Keratinocyte (primary cell): ENCODE results near the gene MDFI. TPM values are rescaled to one million over a fixed set of nuclear protein-coding genes. Genes with fewer than 3 reads are reported as not detected.

ENCODE experiments used
- DNase-seq: peaks from one replicate; pipeline ENCODE4 v3.0.0-alpha.2; 2011; ENCODE audit warnings: low read depth, missing footprints, low spot score
- FAIRE-seq: peaks from 2 replicates; lab custom pipeline; 2011; peaks lifted over from hg19 to GRCh38; lab: Jason Lieb, UNC
- H2AFZ ChIP-seq: 2 replicates; pipeline ENCODE4 v1.6.0; 2012; ENCODE audit warnings: low read length, control low read depth, inconsistent platforms; ENCODE audit not compliant: control insufficient read depth
- H3K27ac ChIP-seq: 2 replicates; pipeline ENCODE4 v1.5.1; 2011; ENCODE audit warnings: low read length; ENCODE audit not compliant: control insufficient read depth, insufficient read depth
- H3K27me3 ChIP-seq: 3 replicates; pipeline ENCODE4 v1.6.0; 2011; ENCODE audit warnings: low read length; ENCODE audit not compliant: control insufficient read depth, insufficient read depth; ENCODE audit errors: extremely low read depth
- H3K36me3 ChIP-seq, 2 experiments: 2 replicates in 1 of 2; 3 replicates in 1 of 2; pipeline ENCODE4 v1.5.1; 2011; ENCODE audit warnings: low read length in 2 of 2, mild to moderate bottlenecking in 1 of 2; ENCODE audit not compliant: control insufficient read depth in 2 of 2, insufficient read depth in 2 of 2; ENCODE audit errors: extremely low read depth in 1 of 2
- H3K4me1 ChIP-seq: 3 replicates; pipeline ENCODE4 v1.5.1; 2011; ENCODE audit warnings: low read length; ENCODE audit not compliant: control insufficient read depth, insufficient read depth; ENCODE audit errors: extremely low read depth
- H3K4me2 ChIP-seq: 3 replicates; pipeline ENCODE4 v1.6.0; 2011; ENCODE audit warnings: low read depth, low read length; ENCODE audit not compliant: control insufficient read depth, insufficient read depth; ENCODE audit errors: extremely low read depth
- H3K4me3 ChIP-seq, 3 experiments: fragments of 200-600 bp in 1 of 3; sonication (generic) in 1 of 3; 2 replicates in 2 of 3; 3 replicates in 1 of 3; pipeline ENCODE4 v1.5.1; 2011 to 2016; ENCODE audit warnings: low read length in 3 of 3, mild to moderate bottlenecking in 3 of 3, control low read depth in 2 of 3, inconsistent platforms in 1 of 3, low read depth in 1 of 3, mixed read lengths in 1 of 3, mixed run types in 1 of 3, moderate library complexity in 1 of 3; ENCODE audit not compliant: control insufficient read depth in 2 of 3, insufficient read depth in 2 of 3; ENCODE audit errors: extremely low read depth in 1 of 3
- H3K79me2 ChIP-seq: 2 replicates; pipeline ENCODE4 v1.6.0; 2012; ENCODE audit warnings: low read length; ENCODE audit not compliant: control insufficient read depth, insufficient read depth
- H3K9ac ChIP-seq: 3 replicates; pipeline ENCODE4 v1.6.0; 2011; ENCODE audit warnings: low read length; ENCODE audit not compliant: control insufficient read depth, insufficient read depth; ENCODE audit errors: extremely low read depth
- H3K9me1 ChIP-seq: 3 replicates; pipeline ENCODE4 v1.6.0; 2011; ENCODE audit warnings: low read length; ENCODE audit not compliant: control insufficient read depth, insufficient read depth; ENCODE audit errors: extremely low read depth
- H3K9me3 ChIP-seq: 2 replicates; pipeline ENCODE4 v1.5.1; 2012; ENCODE audit warnings: low read depth, low read length; ENCODE audit not compliant: control insufficient read depth
- H4K20me1 ChIP-seq: 3 replicates; pipeline ENCODE4 v1.6.0; 2011; ENCODE audit warnings: low read length; ENCODE audit not compliant: control insufficient read depth, insufficient read depth; ENCODE audit errors: extremely low read depth
- CTCF ChIP-seq, 3 experiments: IDR thresholded peaks in 1 of 3; conservative IDR thresholded peaks in 1 of 3; optimal IDR thresholded peaks in 1 of 3; 2 replicates in 2 of 3; 3 replicates in 1 of 3; pipeline versions ENCODE3 to v1.5.1; 2011; ENCODE audit warnings: low read length in 3 of 3, mild to moderate bottlenecking in 3 of 3, moderate library complexity in 2 of 3, control low read depth in 1 of 3, inconsistent platforms in 1 of 3; ENCODE audit not compliant: insufficient read depth in 2 of 3; ENCODE audit errors: extremely low read depth in 1 of 3
- EZH2 ChIP-seq: IDR thresholded peaks from one replicate; pipeline ENCODE4 v1.6.1; 2012; ENCODE audit warnings: inconsistent platforms, mild to moderate bottlenecking, low read length, moderate library complexity
- dilution Hi-C: fragments of 300-500 bp; cut with MboI; formaldehyde crosslinking; loops from one replicate; pipeline ENCODE4 v1.7.0; 2020; ENCODE audit warnings: low sequenced_read_pairs; ENCODE audit not compliant: extremely low pct_ligation_motif_present
- polyA plus RNA-seq, 5 experiments: library from polyadenylated mRNA; depleted of rRNA in 3 of 5; stranded (reverse) in 3 of 5; stranded (forward) in 1 of 5; unstranded in 1 of 5; fragments of >200 nt; gene quantifications; 1 replicate in 1 of 5; 2 replicates in 3 of 5; 3 replicates in 1 of 5; pipeline versions ENCODE4 v1.2.1 to v1.2.3, GENCODE V29; 2011 to 2012; ENCODE audit warnings: missing spikeins in 2 of 5, low read depth in 1 of 5, low replicate concordance in 1 of 5

Gene MDFI
- polyA plus RNA-seq, 1 donor (not counting 4 experiments of a cell fraction or from before 2014, with no cell fraction given), result 60.1 TPM

DNA sequence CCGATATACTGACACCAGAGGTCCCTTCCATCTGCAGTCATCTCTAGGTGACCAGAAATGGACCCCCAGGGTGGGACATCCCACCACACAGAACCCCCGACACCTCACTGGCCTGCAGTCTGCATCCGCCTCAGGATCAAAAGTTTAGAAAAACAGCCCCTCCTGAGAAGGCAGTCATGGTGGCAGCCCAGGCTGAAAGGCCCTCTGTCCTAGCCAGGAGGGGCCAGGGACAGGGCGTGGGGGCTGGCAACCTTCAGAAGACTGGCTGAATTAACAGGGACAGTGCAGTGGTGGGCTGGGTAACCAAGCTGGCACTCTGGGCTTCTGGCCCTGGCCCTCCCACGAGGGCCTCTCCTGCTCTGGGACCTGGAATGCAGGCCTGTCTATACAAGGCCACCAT is 34.3 kb upstream of the MDFI start:
- Histone ChIP-seq H3K4me2 (no peak overlapping the region), H3K9me1 (no peaks in the 10 kb centered on the region), H3K9ac (no peak overlapping the region), H3K36me3 (peaks cover 0 to 2% of the 10 kb centered on the region in 2 experiments), H3K27me3 (no peaks in the 10 kb centered on the region), H2AFZ (no peak overlapping the region), H3K79me2 (no peaks in the 10 kb centered on the region), H3K4me1 (peaks cover 5% of the 10 kb centered on the region), H3K27ac (no peak overlapping the region), H4K20me1 (no peaks in the 10 kb centered on the region), H3K4me3 (no peak overlapping the region), H3K9me3 (no peaks in the 10 kb centered on the region)
- DNase-seq (no peak), FAIRE-seq (no peak)
- dilution Hi-C loops, result no loop called here
- no peak for TF ChIP-seq EZH2
- no peak for TF ChIP-seq CTCF (optimal IDR thresholded peaks at IDR 0.05 in 1 of 3, IDR thresholded peaks at IDR 0.05 in 1 of 3, conservative IDR thresholded peaks at IDR 0.05 in 1 of 3; ENCODE audit: extremely low read depth in 1 of 3, insufficient read depth in 2 of 3, low read length in 3 of 3)

GRCh38 chr6:41605649-41606048 is 32.6 kb upstream of the MDFI start:
- TF ChIP-seq EZH2 (no peak), CTCF (optimal IDR thresholded peaks at IDR 0.05 in 1 of 3, IDR thresholded peaks at IDR 0.05 in 1 of 3, conservative IDR thresholded peaks at IDR 0.05 in 1 of 3; ENCODE audit: extremely low read depth in 1 of 3, insufficient read depth in 2 of 3, low read length in 3 of 3) (peak in 1 of 3 experiments; percentile 71)
- H3K27me3 ChIP-seq, result no peaks in the 10 kb centered on the region
- no peak overlapping the region for H3K4me2 ChIP-seq
- H3K36me3 ChIP-seq, result no peaks in the 10 kb centered on the region
- no peaks in the 10 kb centered on the region for H3K79me2 ChIP-seq
- peaks cover 5% of the 10 kb centered on the region for H3K4me1 ChIP-seq
- FAIRE-seq (no peak), DNase-seq (no peak)
- H3K9ac ChIP-seq, result no peak overlapping the region
- no peak overlapping the region for H2AFZ ChIP-seq
- H3K9me3 ChIP-seq, result no peaks in the 10 kb centered on the region
- no peak overlapping the region for H3K27ac ChIP-seq
- no peaks in the 10 kb centered on the region for H3K9me1 ChIP-seq
- dilution Hi-C loops, result no loop called here
- no peaks in the 10 kb centered on the region for H4K20me1 ChIP-seq
- H3K4me3 ChIP-seq, result no peak overlapping the region
